ENCODE measurements around the gene MRTFB.

DNA sequence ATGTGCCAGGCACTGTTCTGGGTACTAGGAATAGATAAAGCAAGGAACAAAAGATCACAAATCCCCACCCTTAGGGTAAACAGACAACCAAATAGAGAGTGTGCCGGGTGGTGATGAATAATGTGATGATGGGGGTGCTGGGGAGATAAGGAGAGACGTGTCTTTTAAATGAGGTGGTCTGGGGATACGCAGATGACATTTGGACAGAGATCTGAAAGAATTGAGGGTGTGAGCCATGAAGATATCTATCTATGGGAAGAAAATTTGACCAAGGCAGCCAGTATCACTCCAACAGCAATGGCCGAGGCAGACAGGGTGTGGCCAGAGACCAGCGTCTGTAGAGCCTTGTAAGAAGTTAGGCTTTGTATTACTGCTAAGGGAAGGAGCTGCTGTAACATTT lies 165.3 kb downstream of the MRTFB start:
- TF ChIP-seq CTCF (conservative IDR thresholded peaks at IDR 0.05 in 1 of 2, IDR thresholded peaks at IDR 0.05 in 1 of 2; ENCODE audit: low read depth in 1 of 2, low read length in 2 of 2): no peak
- TF ChIP-seq EZH2 (IDR thresholded peaks at IDR 0.05; ENCODE audit: low read length, missing control alignments): no peak

Data from fibroblast of lung (primary cell).